H9 (cell line): ENCODE results near the gene PI4KB. TPM values are rescaled to one million over a fixed set of nuclear protein-coding genes. Genes with fewer than 3 reads are reported as not detected.

Experiments used
- DNase-seq: peaks from one replicate; pipeline ENCODE4 v3.0.0-alpha.2; 2017
- H2AFZ ChIP-seq: one replicate; pipeline ENCODE4 v1.6.1; 2013; ENCODE audit warnings: mild to moderate bottlenecking, low read length, control low read depth, moderate library complexity
- H2AK5ac ChIP-seq: 2 replicates; pipeline ENCODE4 v1.6.1; 2013; ENCODE audit warnings: low read length, control low read depth, mixed read lengths; ENCODE audit not compliant: insufficient read length
- H2BK120ac ChIP-seq: one replicate; pipeline ENCODE4 v1.6.1; 2013; ENCODE audit warnings: low read depth, mild to moderate bottlenecking, low read length, control low read depth, inconsistent platforms; ENCODE audit not compliant: poor library complexity, severe bottlenecking
- H2BK12ac ChIP-seq: 2 replicates; pipeline ENCODE4 v1.6.1; 2013; ENCODE audit warnings: low read length, control low read depth, mixed read lengths, low read depth; ENCODE audit not compliant: insufficient read length
- H2BK15ac ChIP-seq: 2 replicates; pipeline ENCODE4 v1.6.1; 2013; ENCODE audit warnings: low read depth, low read length, control low read depth
- H2BK20ac ChIP-seq: one replicate; pipeline ENCODE4 v1.6.1; 2013; ENCODE audit warnings: low read depth, mild to moderate bottlenecking, low read length, control low read depth, inconsistent platforms; ENCODE audit not compliant: poor library complexity, severe bottlenecking
- H2BK5ac ChIP-seq: 2 replicates; pipeline ENCODE4 v1.6.1; 2013; ENCODE audit warnings: low read length, control low read depth, mixed read lengths; ENCODE audit not compliant: insufficient read length
- H3K14ac ChIP-seq: 2 replicates; pipeline ENCODE4 v1.6.1; 2013; ENCODE audit warnings: low read length, control low read depth; ENCODE audit not compliant: insufficient read depth
- H3K18ac ChIP-seq: 2 replicates; pipeline ENCODE4 v1.6.1; 2013; ENCODE audit warnings: low read depth, mild to moderate bottlenecking, mixed read lengths, low read length, control low read depth; ENCODE audit not compliant: insufficient read length
- H3K23ac ChIP-seq: 2 replicates; pipeline ENCODE4 v1.6.1; 2013; ENCODE audit warnings: low read length, control low read depth, mixed read lengths, low read depth; ENCODE audit not compliant: insufficient read length
- H3K23me2 ChIP-seq: 2 replicates; pipeline ENCODE4 v1.6.1; 2013; ENCODE audit warnings: low read depth, mild to moderate bottlenecking, mixed read lengths, low read length, control low read depth; ENCODE audit not compliant: insufficient read length, poor library complexity, severe bottlenecking
- H3K27ac ChIP-seq: 2 replicates; pipeline ENCODE4 v1.5.1; 2013; ENCODE audit warnings: low read length, control low read depth, mixed read lengths, low read depth; ENCODE audit not compliant: insufficient read length
- H3K27me3 ChIP-seq: 2 replicates; pipeline ENCODE4 v1.6.1; 2013; ENCODE audit warnings: low read length, control low read depth, inconsistent platforms; ENCODE audit not compliant: insufficient read depth
- H3K4ac ChIP-seq: 2 replicates; pipeline ENCODE4 v1.6.1; 2013; ENCODE audit warnings: low read depth, mild to moderate bottlenecking, control low read depth, inconsistent platforms, low read length, moderate library complexity
- H3K4me1 ChIP-seq: 2 replicates; pipeline ENCODE4 v1.6.1; 2013; ENCODE audit warnings: low read length, control low read depth, inconsistent platforms; ENCODE audit not compliant: insufficient read depth
- H3K4me2 ChIP-seq: 2 replicates; pipeline ENCODE4 v1.6.1; 2013; ENCODE audit warnings: low read length, control low read depth, mixed read lengths; ENCODE audit not compliant: insufficient read length, insufficient read depth
- H3K56ac ChIP-seq: 2 replicates; pipeline ENCODE4 v1.6.1; 2013; ENCODE audit warnings: low read depth, mild to moderate bottlenecking, mixed read lengths, low read length, control low read depth; ENCODE audit not compliant: insufficient read length
- H3K79me1 ChIP-seq: 2 replicates; pipeline ENCODE4 v1.6.1; 2013; ENCODE audit warnings: low read depth, mild to moderate bottlenecking, moderate library complexity, low read length, control low read depth, inconsistent platforms; ENCODE audit not compliant: insufficient read depth, poor library complexity, severe bottlenecking
- H3K79me2 ChIP-seq: 2 replicates; pipeline ENCODE4 v1.6.1; 2013; ENCODE audit warnings: low read length, control low read depth, inconsistent platforms; ENCODE audit not compliant: insufficient read depth
- H3K9ac ChIP-seq: 2 replicates; pipeline ENCODE4 v1.6.1; 2013; ENCODE audit warnings: low read length, control low read depth, mixed read lengths; ENCODE audit not compliant: insufficient read length; ENCODE audit errors: extremely low read depth
- H3K9me3 ChIP-seq: one replicate; pipeline ENCODE4 v1.6.1; 2013; ENCODE audit warnings: low read depth, low read length, inconsistent platforms; ENCODE audit not compliant: control insufficient read depth
- H3T11ph ChIP-seq: one replicate; pipeline ENCODE4 v1.6.1; 2013; ENCODE audit warnings: mild to moderate bottlenecking, low read length, control low read depth, inconsistent platforms
- H4K20me1 ChIP-seq: one replicate; pipeline ENCODE4 v1.6.1; 2013; ENCODE audit not compliant: control insufficient read depth, insufficient read length, insufficient read depth
- H4K5ac ChIP-seq: 2 replicates; pipeline ENCODE4 v1.6.1; 2013; ENCODE audit warnings: low read depth, mild to moderate bottlenecking, mixed read lengths, low read length, control low read depth; ENCODE audit not compliant: insufficient read length
- H4K8ac ChIP-seq: replicated peaks from 2 replicates; pipeline ENCODE4 v1.6.1; 2013; ENCODE audit warnings: low read length, control low read depth, mixed read lengths, low read depth; ENCODE audit not compliant: insufficient read length
- H4K91ac ChIP-seq: 2 replicates; pipeline ENCODE4 v1.6.1; 2013; ENCODE audit warnings: low read depth, mild to moderate bottlenecking, moderate library complexity, mixed read lengths, low read length, control low read depth; ENCODE audit not compliant: insufficient read length
- H3K27ac Mint-ChIP-seq, 3 experiments: 2 replicates in 2 of 3; 3 replicates in 1 of 3; pipeline ENCODE4 v1.8.0; 2020 to 2021; ENCODE audit warnings: mixed read lengths in 3 of 3, mild to moderate bottlenecking in 1 of 3, moderate library complexity in 1 of 3
- H3K27me3 Mint-ChIP-seq: 2 replicates; pipeline ENCODE4 v1.8.0; 2021; ENCODE audit warnings: low read depth, mild to moderate bottlenecking, moderate library complexity, mixed read lengths
- H3K36me3 Mint-ChIP-seq, 3 experiments: 2 replicates in 2 of 3; 3 replicates in 1 of 3; pipeline ENCODE4 v1.8.0; 2020 to 2021; ENCODE audit warnings: low read depth in 3 of 3, mixed read lengths in 3 of 3; ENCODE audit not compliant: insufficient read depth in 1 of 3
- H3K4me1 Mint-ChIP-seq, 2 experiments: 2 replicates each; pipeline ENCODE4 v1.8.0; 2020; ENCODE audit warnings: mixed read lengths in 2 of 2
- H3K4me3 Mint-ChIP-seq, 2 experiments: 2 replicates in 1 of 2; 3 replicates in 1 of 2; pipeline ENCODE4 v1.8.0; 2020 to 2021; ENCODE audit warnings: mild to moderate bottlenecking in 2 of 2, mixed read lengths in 2 of 2, moderate library complexity in 1 of 2
- H3K9me3 Mint-ChIP-seq, 2 experiments: 2 replicates in 1 of 2; 3 replicates in 1 of 2; pipeline ENCODE4 v1.8.0; 2020; ENCODE audit warnings: mild to moderate bottlenecking in 2 of 2, mixed read lengths in 2 of 2, moderate library complexity in 1 of 2
- CTCF ChIP-seq: fragments of 200-600 bp; sonication (generic); conservative IDR thresholded peaks from 3 replicates; pipeline ENCODE4 v1.8.0; 2021; ENCODE audit warnings: antibody characterized with exemption, mild to moderate bottlenecking
- WGBS: extraction: QIAGEN DNeasy Blood & Tissue Kit; methylation state at CpG from one replicate; pipeline ENCODE4 v1.1.7; 2013; ENCODE audit warnings: missing lambda C conversion rate, low lambda C conversion rate, mixed read lengths; ENCODE audit not compliant: insufficient read length; ENCODE audit errors: extremely low coverage; 5-methylcytosine and 5-hydroxymethylcytosine counted together
- total RNA-seq: library from RNA; stranded (reverse); gene quantifications from 2 replicates; pipeline ENCODE4 v1.2.1, GENCODE V29; 2021

PI4KB gene
- total RNA-seq, 1 experiment from 2014 or later: 39.1 TPM

GRCh38 chr1:151287341-151287699 lies 39.9 kb downstream of the PI4KB start:
- Histone ChIP-seq H4K5ac (no peak overlapping the region), H4K20me1 (peaks cover 3% of the 10 kb centered on the region), H4K91ac (no peak overlapping the region), H3K79me1 (no peaks in the 10 kb centered on the region), H3K4me1 (no peaks in the 10 kb centered on the region), H3K9me3 (no peaks in the 10 kb centered on the region), H2BK5ac (no peak overlapping the region), H2BK15ac (no peak overlapping the region), H2BK12ac (no peak overlapping the region), H4K8ac (no peak overlapping the region), H3K23ac (no peak overlapping the region), H3K18ac (no peak overlapping the region), H3T11ph (no peak overlapping the region), H3K27me3 (no peaks in the 10 kb centered on the region), H3K23me2 (peaks cover 7% of the 10 kb centered on the region), H2BK120ac (no peak overlapping the region), H3K56ac (no peak overlapping the region), H3K4ac (no peak overlapping the region), H2AFZ (no peak overlapping the region), H3K9ac (no peak overlapping the region), H3K79me2 (peaks cover 8% of the 10 kb centered on the region; the same call in 1 of the 2 replicates), H3K14ac (no peak overlapping the region), H2AK5ac (no peak overlapping the region), H2BK20ac (no peak overlapping the region), H3K27ac (no peak overlapping the region), H3K4me2 (no peak overlapping the region)
- DNase-seq: no peak
- Mint-ChIP-seq H3K4me3 (no peak overlapping the region; a peak in 1 of 5 replicates), H3K27ac (no peak overlapping the region; a peak in 1 of 7 replicates), H3K4me1 (peaks cover 25 to 45% of the 10 kb centered on the region in 2 experiments), H3K36me3 (peaks cover 51 to 77% (median 75%) of the 10 kb centered on the region in 3 experiments), H3K9me3 (no peaks in the 10 kb centered on the region), H3K27me3 (no peaks in the 10 kb centered on the region)
- TF ChIP-seq CTCF: no peak
- WGBS: no CpG with 5 or more reads among the region's 7 CpGs
